ENCODE measurements around the gene DYNLT4.

DNA sequence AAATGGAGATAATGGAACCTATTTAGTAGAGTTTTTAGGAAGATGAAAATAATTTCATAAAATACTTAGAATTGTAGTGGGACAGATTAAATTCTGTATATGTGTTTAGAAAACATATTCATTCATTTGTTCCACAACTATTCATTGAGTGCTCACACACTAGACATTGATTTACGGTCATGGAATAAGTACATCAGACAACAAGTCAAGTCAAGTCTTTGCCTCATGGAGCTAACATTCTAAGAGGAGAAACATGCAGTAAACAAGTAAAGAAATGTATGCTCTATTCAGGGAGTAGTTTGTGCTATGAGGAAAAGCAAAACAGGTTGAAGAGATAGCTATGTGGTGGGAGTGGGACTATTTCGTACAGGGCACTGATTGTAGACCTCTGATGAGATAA, 10.2 kb upstream of the DYNLT4 start:
- TF ChIP-seq, protein P1, sequence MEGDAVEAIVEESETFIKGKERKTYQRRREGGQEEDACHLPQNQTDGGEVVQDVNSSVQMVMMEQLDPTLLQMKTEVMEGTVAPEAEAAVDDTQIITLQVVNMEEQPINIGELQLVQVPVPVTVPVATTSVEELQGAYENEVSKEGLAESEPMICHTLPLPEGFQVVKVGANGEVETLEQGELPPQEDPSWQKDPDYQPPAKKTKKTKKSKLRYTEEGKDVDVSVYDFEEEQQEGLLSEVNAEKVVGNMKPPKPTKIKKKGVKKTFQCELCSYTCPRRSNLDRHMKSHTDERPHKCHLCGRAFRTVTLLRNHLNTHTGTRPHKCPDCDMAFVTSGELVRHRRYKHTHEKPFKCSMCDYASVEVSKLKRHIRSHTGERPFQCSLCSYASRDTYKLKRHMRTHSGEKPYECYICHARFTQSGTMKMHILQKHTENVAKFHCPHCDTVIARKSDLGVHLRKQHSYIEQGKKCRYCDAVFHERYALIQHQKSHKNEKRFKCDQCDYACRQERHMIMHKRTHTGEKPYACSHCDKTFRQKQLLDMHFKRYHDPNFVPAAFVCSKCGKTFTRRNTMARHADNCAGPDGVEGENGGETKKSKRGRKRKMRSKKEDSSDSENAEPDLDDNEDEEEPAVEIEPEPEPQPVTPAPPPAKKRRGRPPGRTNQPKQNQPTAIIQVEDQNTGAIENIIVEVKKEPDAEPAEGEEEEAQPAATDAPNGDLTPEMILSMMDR (IDR thresholded peaks at IDR 0.05): no peak
- no peak for TF ChIP-seq EP300 (IDR thresholded peaks at IDR 0.05)

Data from tibial nerve (tissue), 4 donors.